NCI-H2196 treated with DMSO at 0.1 percent for 48 hours (cell line): ENCODE measurements around the gene PABPC4L.
"Not testable (repeated sequence)": the region's sequence is repeated elsewhere in the genome, so short reads cannot be mapped to it uniquely, and the experiment has no call there.

Experiments used
- DNase-seq: peaks from one replicate; lab custom pipeline; 2025; ENCODE audit not compliant: unreplicated experiment; lab: John Stamatoyannopoulos, UW

PABPC4L gene

DNA sequence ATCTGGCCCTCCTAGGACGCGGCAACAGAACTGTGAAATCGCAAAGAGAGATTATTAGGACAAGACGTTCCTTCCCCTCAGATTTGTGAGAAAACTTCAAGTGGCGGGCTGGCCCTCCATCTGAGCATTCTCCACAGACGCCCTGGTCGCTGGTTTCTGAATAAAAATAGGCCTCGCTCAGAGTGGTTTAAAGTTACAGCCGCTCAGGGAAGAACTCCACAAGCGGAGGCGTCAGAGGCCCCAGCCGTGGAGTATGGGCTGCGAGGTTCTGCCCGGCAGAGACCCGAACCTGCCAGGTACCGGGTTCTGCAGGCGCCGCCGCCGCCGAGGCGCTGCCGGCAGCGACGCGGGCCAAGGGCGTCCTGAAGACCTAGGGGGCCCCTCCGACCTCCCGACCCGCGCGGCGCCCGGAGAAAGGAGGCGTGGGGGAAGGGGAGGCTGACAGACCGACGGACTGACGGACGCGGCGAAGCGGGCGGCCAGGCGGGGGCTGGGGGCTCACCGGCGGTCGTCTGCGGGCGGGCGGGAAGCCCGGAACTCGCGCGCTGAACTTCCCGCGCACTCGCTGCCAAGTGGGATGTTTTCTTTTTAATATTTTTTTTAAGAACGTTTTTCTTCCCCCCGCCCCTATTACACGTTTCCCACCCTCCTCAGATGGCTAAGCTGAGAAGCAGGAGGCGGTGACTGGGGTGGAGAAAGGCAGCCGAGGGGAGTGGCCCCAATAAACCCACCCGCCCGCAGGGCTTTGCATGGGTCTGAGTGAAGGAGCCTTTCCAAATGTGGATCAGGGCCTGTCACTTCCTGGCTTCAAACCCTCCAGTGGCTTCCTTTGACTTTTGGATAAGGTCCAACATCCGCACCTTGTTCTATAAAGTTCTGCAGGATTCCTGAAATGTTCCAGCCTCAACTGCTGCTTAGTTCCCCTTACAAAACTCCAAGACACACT lies at the start of gene PABPC4L:
Gene PABPC4L, minus strand, starts transcription at position 574 of the 946 bp plus-strand sequence. CDS start 770 bp downstream, outside the sequence.
- no peak for DNase-seq

DNA sequence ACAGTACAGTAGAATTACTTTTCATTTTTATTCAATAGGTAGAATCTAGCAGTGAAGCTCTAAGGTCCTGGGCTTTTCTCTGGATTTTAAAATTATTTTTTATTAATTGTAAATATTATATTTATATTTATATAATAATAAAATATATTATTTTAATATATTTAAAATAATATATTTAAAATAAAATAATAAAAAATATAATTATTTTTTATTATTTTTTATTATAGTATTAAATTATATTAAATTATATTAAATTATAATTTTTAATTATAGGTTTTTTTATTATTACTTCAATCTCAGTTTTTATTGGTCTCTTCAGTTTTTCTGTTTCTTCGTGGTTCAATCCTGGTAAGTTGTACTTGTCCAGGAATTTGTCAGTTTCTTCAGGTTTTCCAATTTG lies 49.7 kb upstream of the PABPC4L start:
- no peak for DNase-seq

DNA sequence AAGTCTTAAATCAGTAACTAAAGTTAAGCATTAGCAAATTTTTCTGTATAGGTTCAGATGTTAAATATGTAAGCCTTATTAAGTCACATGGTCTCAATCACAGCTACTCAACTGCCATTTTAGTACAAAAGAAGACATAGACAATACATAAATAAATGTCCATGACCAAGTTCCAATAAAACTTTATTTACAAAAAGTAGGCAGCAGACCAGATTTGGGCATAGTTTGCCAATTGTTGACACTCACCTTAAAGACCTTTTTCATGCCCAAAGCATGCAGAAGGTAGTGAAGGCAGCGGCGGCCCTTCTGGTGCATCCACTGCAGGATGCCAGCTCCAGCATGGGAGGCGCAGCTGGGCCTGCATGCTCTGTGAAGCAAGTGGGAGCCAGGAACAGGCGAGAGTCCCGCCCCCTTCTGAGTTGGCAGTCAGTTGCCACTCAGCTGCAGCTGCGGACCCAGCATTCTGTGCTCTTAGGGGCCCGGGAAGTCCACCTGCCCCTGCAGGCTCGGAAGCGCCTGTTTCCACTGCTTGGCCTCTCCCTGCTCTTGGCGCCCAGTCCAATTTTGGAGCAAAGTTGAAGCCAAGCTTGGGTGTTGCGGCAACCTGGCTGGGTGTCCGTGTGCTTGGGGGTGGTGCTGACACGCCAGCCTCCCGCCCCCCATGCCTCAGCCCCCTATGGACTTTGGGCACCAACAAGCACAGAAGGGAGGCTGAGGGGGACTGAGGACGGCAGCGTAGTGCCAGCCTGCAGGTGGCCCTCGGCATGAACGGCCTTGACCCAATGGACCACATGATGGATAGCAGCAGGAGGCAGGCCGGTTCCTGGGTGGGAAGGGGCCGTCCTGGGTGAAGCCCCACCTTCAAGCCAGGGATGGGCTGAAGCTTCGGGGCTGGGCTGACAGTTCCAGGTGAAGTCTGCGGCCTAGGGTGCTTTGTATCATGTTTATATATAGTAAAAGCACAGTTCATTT lies 42.4 kb upstream of the PABPC4L start:
- no peak for DNase-seq

DNA sequence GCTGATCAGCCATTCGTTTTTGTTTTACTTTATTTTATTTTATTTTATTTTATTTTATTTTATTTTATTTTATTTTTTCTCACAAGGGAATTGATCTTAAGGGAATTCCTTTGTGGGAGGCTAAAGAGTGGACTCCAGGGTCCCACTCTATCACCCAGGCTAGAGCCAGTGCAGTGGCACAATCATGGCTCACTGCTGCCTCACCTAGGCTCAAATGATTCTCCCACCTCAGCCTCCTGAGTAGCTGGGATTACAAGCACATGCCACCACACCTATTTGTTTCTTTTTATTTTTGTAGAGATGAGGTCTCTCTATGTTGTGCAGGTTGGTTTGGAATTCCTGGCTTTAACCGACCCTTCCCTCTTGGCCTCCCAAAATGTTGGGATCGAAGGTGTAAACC lies 17.5 kb upstream of the PABPC4L start:
- DNase-seq: no peak

DNA sequence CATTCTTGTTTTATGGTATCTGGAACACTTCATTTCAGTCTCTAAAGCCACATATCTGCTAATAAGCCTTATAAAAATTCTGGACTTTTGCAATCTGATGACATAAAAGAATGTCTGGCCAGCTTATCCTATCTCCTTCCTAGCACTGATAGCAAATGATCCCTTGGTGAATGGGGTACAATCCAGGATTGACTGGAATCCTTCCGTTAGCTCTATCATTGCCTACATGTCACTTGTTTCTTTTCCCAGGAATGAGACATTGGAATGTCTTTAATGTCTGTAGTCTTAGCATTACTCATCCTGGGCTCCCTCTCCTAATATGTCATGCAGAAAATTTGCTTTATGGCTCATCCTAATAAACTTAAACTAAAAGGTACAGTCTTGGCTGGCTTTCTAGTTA lies 14.8 kb upstream of the PABPC4L start:
- no peak for DNase-seq

DNA sequence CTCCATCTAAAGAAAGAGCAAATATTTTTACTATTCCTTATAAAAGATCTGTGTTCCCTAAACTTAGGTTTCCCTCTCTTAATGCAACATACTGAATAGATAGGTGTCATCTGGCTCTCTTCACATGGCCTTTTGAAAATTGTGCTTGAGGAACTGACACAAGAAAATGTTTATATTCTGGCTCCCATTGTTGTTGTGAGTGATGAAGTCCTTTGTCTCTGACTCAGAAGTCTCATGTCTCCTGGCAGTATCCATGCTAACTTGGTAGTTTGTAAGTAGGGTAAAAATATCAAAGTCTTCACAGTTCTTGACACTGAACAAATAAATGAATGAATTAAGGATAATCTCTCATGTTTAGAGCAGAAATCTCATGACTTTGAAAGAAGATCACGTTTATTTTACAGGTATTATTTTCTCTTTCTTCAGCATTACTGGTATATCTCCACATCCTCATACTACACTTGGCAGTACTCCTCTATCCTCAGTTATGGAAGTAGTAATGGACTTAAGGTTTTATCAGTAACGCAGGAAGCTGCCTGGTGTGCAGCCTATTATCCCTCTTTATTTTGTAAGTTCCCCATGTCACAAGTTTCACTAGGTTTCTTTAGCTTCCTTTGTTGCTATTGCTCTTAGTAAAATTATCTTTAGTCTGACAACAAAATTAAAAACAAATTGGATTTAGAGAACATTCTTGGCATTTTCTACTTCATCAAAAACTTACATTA lies 14.2 kb upstream of the PABPC4L start:
- no peak for DNase-seq

DNA sequence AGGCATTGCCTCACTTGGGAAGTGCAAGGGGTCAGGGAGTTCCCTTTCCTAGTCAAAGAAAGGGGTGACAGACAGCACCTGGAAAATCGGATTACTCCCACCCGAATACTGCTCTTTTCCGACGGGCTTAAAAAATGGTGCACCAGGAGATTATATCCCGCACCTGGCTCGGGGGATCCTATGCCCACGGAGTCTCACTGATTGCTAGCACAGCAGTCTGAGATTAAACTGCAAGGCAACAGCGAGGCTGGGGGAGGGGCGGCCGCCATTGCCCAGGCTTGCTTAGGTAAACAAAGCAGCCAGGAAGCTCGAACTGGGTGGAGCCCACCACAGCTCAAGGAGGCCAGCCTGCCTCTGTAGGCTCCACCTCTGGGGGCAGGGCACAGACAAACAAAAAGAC lies 6.4 kb upstream of the PABPC4L start:
- not testable (repeated sequence) for DNase-seq

DNA sequence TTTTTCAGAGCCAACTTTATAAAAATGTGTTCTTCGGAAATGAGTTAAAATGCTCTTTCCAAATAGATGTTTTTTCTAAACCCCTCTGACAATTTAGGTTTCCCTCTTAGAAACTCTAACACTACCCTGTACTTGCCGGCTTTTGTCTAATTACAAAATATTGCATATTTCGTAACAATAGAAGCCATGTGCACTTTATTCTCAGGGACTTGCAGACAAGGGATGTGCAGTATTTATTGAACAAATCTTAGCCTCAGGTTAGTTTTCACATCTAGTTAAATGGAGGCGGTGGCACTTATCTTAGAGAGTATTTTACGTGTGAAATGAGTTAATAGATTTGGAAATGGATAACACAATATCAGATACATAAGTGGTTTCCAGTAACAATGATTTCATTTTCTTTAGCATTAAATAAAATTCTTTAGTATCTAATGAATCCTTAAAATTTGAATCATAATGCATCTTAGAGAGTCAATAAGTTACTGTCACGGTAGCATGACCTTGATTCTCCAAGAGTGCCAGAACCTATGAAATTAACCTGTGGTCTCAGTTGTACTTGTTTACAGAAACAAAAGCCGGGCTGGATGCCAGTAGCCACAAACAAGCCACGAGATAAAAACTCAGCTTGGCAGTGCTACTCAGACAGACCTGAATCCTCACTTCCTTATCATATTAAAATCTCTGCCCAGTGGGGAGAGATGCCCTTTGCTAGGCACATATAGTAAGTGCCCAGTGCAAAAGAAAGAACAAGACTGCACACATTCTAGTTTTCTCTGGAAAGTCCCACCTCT lies 772 bp upstream of the PABPC4L start:
- no peak for DNase-seq

DNA sequence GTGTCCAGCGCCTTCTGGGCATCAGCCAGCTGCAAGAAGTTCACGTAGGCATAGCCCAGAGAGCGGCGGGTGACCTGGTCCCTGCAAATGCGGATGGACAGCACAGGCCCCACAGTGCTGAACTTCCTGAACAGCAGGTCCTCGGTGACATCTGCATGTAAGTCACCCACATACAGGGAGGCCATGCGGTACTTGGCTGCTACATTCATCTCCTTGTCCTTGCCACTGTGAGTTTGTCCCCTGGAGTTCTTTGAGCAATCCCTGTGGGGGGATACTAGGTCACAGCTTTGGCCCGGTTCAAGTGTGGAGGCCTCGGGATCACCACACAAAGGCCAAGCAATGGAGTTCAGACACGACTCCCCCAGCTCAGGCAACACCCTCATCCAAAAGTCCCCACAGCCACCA lies 776 bp downstream of the PABPC4L start:
- DNase-seq: no peak

DNA sequence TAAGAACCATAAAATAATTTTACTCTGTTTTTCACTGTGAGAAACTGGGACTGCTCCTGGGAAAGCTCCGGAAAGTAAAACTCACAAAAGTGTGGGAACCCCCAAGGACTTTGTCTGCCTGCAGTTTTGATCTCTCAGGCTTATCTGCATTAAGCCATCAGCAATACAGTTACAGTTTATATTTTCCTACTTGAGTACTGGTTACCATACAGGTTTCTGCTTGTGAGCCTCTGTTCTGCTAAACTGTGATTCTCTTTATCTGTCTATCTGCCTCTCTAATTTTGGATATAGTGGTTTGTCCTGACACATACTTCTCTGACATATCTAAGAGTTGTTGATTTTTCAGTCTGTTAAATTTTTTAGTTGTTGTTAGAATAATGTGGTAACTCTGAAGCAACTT lies 11.6 kb downstream of the PABPC4L start:
- DNase-seq: no peak

DNA sequence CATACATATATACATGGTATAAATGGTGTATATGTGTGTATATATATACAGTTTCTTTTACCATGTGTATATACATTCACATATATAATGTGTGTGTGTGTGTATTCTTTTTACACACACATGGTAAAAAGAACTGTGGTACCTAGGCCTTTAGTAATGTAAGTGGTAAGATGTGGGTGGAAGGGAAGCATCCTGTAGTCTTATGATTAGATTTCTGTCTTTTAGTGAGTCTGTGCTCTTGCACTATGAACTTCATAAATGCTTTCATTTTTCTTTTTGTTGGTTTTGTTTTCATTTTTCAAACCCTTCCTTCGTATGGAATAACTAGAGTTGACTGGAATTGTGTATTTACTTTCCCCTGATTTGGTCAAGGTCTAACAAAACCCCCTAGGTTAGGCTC lies 12.1 kb downstream of the PABPC4L start:
- no peak for DNase-seq

DNA sequence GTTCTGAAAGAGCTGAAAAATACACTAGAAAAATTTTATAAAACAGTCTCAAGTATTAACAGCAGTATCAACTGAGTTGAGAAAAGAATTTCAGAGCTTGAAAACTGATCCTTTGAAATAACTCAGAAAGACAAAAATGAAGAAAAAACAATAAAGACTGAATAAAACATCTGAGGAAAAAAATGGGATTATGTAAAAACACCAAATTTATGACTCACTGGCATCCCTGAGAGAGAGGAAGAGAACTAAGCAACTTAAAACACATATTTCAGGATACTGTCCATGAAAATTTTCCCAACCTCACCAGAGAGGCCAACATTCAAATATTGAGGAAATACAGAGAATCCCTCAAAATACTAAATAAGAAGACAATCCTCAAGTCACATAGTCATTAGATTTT lies 22.9 kb downstream of the PABPC4L start:
- DNase-seq: no peak

DNA sequence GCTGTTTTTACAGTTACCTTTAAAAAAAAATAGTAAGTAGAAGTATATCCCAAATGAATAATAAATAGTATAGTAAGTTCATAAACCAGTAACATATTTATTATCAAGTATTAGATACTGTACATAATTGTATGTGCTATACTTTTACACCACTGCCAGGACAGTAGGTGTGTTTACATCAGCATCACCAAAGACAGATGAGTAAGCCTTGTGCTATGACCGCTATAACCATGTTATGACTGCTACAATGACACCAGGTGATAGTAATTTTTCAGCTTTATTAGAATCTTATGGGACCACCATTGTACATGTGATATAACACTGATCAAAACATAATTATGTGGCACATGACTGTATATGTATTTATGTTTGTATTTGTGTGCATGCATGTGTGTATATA lies 27.3 kb downstream of the PABPC4L start:
- no peak for DNase-seq

DNA sequence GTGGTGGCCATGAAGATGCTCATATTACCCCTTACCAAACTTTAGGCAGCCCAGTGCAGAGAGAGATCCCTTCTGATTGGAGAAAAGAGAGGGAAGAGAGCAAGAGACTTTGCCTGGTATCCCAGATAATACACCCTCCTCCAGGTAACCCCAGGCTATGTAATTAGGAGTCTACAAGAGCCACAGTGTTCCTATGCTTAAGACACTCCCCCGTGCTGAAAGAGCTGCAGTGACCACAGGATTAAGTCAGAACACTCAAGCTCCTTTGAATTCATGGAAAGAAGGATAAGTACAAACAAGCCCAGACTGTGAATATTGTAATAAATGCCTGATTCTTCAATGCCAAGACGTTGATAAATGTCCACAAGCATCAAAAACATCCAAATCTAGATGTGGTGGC lies 41.4 kb downstream of the PABPC4L start:
- DNase-seq: no peak

DNA sequence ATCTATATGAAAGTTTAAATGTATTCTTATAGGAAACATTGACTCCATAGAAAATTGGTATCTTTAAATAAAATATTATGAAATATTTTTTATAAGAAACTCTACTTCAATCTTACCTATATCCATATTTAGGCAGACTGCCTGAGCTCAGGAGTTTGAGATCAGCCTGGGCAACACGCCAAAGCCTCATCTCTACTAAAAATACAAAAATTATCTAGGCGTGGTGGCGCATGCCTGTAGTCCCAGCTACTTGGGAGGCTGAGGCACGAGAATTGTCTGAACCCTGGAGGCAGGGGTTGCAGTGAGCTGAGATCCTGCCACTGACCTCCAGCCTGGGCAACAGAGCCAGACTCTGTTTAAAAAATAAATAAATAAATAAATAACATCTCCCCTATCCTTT lies 47.5 kb downstream of the PABPC4L start:
- DNase-seq: no peak

DNA sequence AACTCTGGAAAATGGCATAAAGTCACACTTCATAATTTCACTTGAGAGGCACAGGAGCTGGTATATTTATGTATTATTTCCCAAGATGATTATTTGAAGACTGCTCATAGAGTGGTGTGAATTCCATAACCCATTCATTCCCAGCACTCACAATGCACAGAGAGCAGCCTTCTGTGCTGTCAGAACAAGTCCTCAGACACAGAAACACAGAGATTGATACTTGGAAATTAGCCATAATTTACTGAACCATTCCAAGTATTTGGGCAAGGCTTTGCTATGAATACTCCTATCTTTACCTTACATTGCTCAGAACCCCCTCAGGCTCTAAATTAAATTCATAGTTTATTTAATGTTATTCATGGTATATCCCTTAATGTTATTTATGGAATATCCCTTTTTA lies 53.6 kb downstream of the PABPC4L start:
- no peak for DNase-seq
